HCT116 (cell line): ENCODE measurements around the gene KIAA1671. TPM values are rescaled to one million over a fixed set of nuclear protein-coding genes. Genes with fewer than 3 reads are reported as not detected.

ENCODE experiments used
- ATAC-seq: fragments of 200-7000 bp; cut with Tn5 transposase; 2 replicates; pipeline ENCODE4 v1.9.1; 2020; ENCODE audit warnings: mild to moderate bottlenecking, moderate library complexity
- BruUV-seq: library from RNA; stranded (reverse); fragments of 400-500 nt; replicated peaks from 2 replicates; lab custom pipeline; 2021; lab: Mats Ljungman, UMichigan
- CTCF ChIA-PET: fragments of 300-600 bp; sonication (Branson Sonifier 250); formaldehyde crosslinking; loops from one replicate; lab custom pipeline; 2021; ENCODE audit warnings: antibody characterized with exemption; lab: Charles Lee
- POLR2A ChIA-PET: fragments of 300-600, 350-600 bp; sonication (Branson Sonifier 250); formaldehyde crosslinking; loops from one replicate; lab custom pipeline; 2021; ENCODE audit warnings: antibody characterized with exemption; lab: Charles Lee
- RAD21 ChIA-PET, 2 experiments: fragments of 300-600 bp; sonication (Branson Sonifier 250); formaldehyde crosslinking; loops; one replicate each; lab custom pipeline; 2023; ENCODE audit warnings: low total read pairs in 2 of 2; ENCODE audit not compliant: uncharacterized antibody in 2 of 2, unreplicated experiment in 2 of 2, low non-redundant PET in 1 of 2; lab: Charles Lee
- DNase-seq: peaks from one replicate; pipeline ENCODE4 v3.0.0-alpha.2; 2010; ENCODE audit warnings: low read depth, low spot score
- H2AFZ ChIP-seq: fragments of 200-600 bp; shearing (Covaris generic), sonication (generic); 2 replicates; pipeline ENCODE4 v1.6.1; 2017; ENCODE audit warnings: low read depth, mixed run types, mixed read lengths, antibody characterized with exemption, low read length; ENCODE audit not compliant: poor library complexity, severe bottlenecking
- H3K27ac ChIP-seq: 2 replicates; pipeline ENCODE4 v1.5.1; 2012; ENCODE audit warnings: low read depth, low read length
- H3K27me3 ChIP-seq: fragments of 200-600 bp; sonication (generic); 2 replicates; pipeline ENCODE4 v1.6.1; 2016; ENCODE audit warnings: mixed run types, low read length, mixed read lengths; ENCODE audit not compliant: insufficient read depth
- H3K36me3 ChIP-seq, 2 experiments: fragments of 200-500 bp in 1 of 2; fragments of 200-600 bp in 1 of 2; sonication (Bioruptor generic) in 1 of 2; sonication (generic) in 1 of 2; 2 replicates each; pipeline versions ENCODE4 v1.5.1 to v1.6.1; 2014 to 2016; ENCODE audit warnings: low read length in 2 of 2, inconsistent platforms in 1 of 2, mixed read lengths in 1 of 2, mixed run types in 1 of 2; ENCODE audit not compliant: insufficient read depth in 2 of 2, control insufficient read depth in 1 of 2
- H3K4me1 ChIP-seq, 2 experiments: fragments of 200-600 bp in 1 of 2; sonication (generic) in 1 of 2; 2 replicates each; pipeline versions ENCODE4 v1.5.1 to v1.6.1; 2012 to 2017; ENCODE audit warnings: low read length in 2 of 2, inconsistent platforms in 1 of 2, mild to moderate bottlenecking in 1 of 2, mixed read lengths in 1 of 2, mixed run types in 1 of 2, moderate library complexity in 1 of 2; ENCODE audit not compliant: insufficient read depth in 2 of 2, control insufficient read depth in 1 of 2
- H3K4me2 ChIP-seq: fragments of 200-600 bp; sonication (generic); 2 replicates; pipeline ENCODE4 v1.6.1; 2017; ENCODE audit warnings: mixed run types, low read length, mixed read lengths
- H3K4me3 ChIP-seq, 2 experiments: fragments of 200-600 bp in 1 of 2; sonication (generic) in 1 of 2; replicated peaks in 1 of 2; 2 replicates each; pipeline ENCODE4 v1.5.1; 2011 to 2016; ENCODE audit warnings: low read length in 2 of 2, control low read depth in 1 of 2, low read depth in 1 of 2, mild to moderate bottlenecking in 1 of 2, mixed read lengths in 1 of 2, mixed run types in 1 of 2
- H3K79me2 ChIP-seq: fragments of 200-600 bp; sonication (generic); 2 replicates; pipeline ENCODE4 v1.6.1; 2017; ENCODE audit warnings: mild to moderate bottlenecking, mixed run types, low read length, moderate library complexity, mixed read lengths; ENCODE audit not compliant: insufficient read depth
- H3K9ac ChIP-seq: fragments of 200-600 bp; sonication (generic); 2 replicates; pipeline ENCODE4 v1.6.1; 2016; ENCODE audit warnings: low read length, mixed read lengths
- H3K9me2 ChIP-seq: fragments of 200-600 bp; sonication (generic), shearing (Covaris generic); 2 replicates; pipeline ENCODE4 v1.6.1; 2017; ENCODE audit warnings: mixed run types, mild to moderate bottlenecking, moderate library complexity; ENCODE audit not compliant: insufficient read depth
- H3K9me3 ChIP-seq, 2 experiments: fragments of 200-500 bp in 1 of 2; fragments of 200-600 bp in 1 of 2; sonication (Bioruptor generic) in 1 of 2; sonication (generic) in 1 of 2; 2 replicates each; pipeline ENCODE4 v1.6.1; 2014 to 2017; ENCODE audit warnings: low read length in 2 of 2, mixed read lengths in 2 of 2, inconsistent platforms in 1 of 2, low read depth in 1 of 2, mild to moderate bottlenecking in 1 of 2, mixed run types in 1 of 2, moderate library complexity in 1 of 2; ENCODE audit not compliant: control insufficient read depth in 1 of 2, insufficient read depth in 1 of 2
- H4K20me1 ChIP-seq: fragments of 200-600 bp; sonication (generic), shearing (Covaris generic); 2 replicates; pipeline ENCODE4 v1.6.1; 2017; ENCODE audit warnings: mixed run types, mild to moderate bottlenecking, moderate library complexity; ENCODE audit not compliant: insufficient read depth
- ATF3 ChIP-seq: IDR thresholded peaks from 2 replicates; pipeline ENCODE4 v1.6.1; 2012
- CEBPB ChIP-seq: IDR thresholded peaks from 2 replicates; pipeline ENCODE4 v1.6.1; 2012; ENCODE audit warnings: low read depth
- CTCF ChIP-seq, 3 experiments: fragments of 200-600 bp in 1 of 3; sonication (generic) in 1 of 3; IDR thresholded peaks in 2 of 3; conservative IDR thresholded peaks in 1 of 3; 2 replicates each; pipeline ENCODE4 v1.5.1; 2012 to 2017; ENCODE audit warnings: low read depth in 2 of 3, low read length in 2 of 3, antibody characterized with exemption in 1 of 3, borderline replicate concordance in 1 of 3, control low read depth in 1 of 3, mild to moderate bottlenecking in 1 of 3, mixed read lengths in 1 of 3, mixed run types in 1 of 3, moderate library complexity in 1 of 3; ENCODE audit not compliant: insufficient read depth in 1 of 3
- EGR1 ChIP-seq: IDR thresholded peaks from 2 replicates; pipeline ENCODE4 v1.6.1; 2012; ENCODE audit warnings: low read depth
- ELF1 ChIP-seq: IDR thresholded peaks from 2 replicates; pipeline ENCODE4 v1.6.1; 2012; ENCODE audit warnings: low read depth, borderline replicate concordance
- EZH2 ChIP-seq: fragments of 200-600 bp; sonication (generic); IDR thresholded peaks from 2 replicates; pipeline ENCODE4 v1.6.1; 2017; ENCODE audit warnings: antibody characterized with exemption, mixed run types
- EZH2phosphoT487 ChIP-seq: fragments of 200-600 bp; IDR thresholded peaks from 2 replicates; pipeline ENCODE4 v1.6.1; 2018; ENCODE audit warnings: antibody characterized with exemption, borderline replicate concordance
- FOSL1 ChIP-seq: IDR thresholded peaks from 2 replicates; pipeline ENCODE4 v1.6.1; 2012; ENCODE audit warnings: low read depth
- JUND ChIP-seq: IDR thresholded peaks from 2 replicates; pipeline ENCODE4 v1.6.1; 2012
- MAX ChIP-seq: IDR thresholded peaks from 2 replicates; pipeline ENCODE4 v1.6.1; 2012
- POLR2A ChIP-seq: IDR thresholded peaks from 2 replicates; pipeline ENCODE4 v1.7.0; 2011; ENCODE audit warnings: borderline replicate concordance; ENCODE audit not compliant: insufficient read depth, insufficient read length; ENCODE audit errors: extremely low read depth
- POLR2AphosphoS5 ChIP-seq: IDR thresholded peaks from 2 replicates; pipeline ENCODE4 v1.6.1; 2011; ENCODE audit warnings: mild to moderate bottlenecking, low read depth, low read length, moderate library complexity
- RAD21 ChIP-seq: IDR thresholded peaks from 2 replicates; pipeline ENCODE4 v1.6.1; 2012; ENCODE audit warnings: low read depth, mild to moderate bottlenecking
- REST ChIP-seq: IDR thresholded peaks from 2 replicates; pipeline ENCODE4 v1.6.1; 2012; ENCODE audit warnings: low read depth
- SP1 ChIP-seq: IDR thresholded peaks from 2 replicates; pipeline ENCODE4 v1.6.1; 2012; ENCODE audit warnings: low read depth
- TCF7L2 ChIP-seq: IDR thresholded peaks from 2 replicates; pipeline ENCODE4 v1.7.0; 2011; ENCODE audit warnings: borderline replicate concordance, inconsistent platforms; ENCODE audit not compliant: insufficient read depth, insufficient read length; ENCODE audit errors: extremely low read depth
- YY1 ChIP-seq: IDR thresholded peaks from 2 replicates; pipeline ENCODE4 v1.6.1; 2011; ENCODE audit warnings: low read length, low read depth, moderate library complexity, mild to moderate bottlenecking; ENCODE audit not compliant: insufficient replicate concordance; ENCODE audit errors: extremely low read depth
- ZBTB33 ChIP-seq: IDR thresholded peaks from 2 replicates; pipeline ENCODE4 v1.6.1; 2011; ENCODE audit warnings: mild to moderate bottlenecking, low read length, moderate library complexity; ENCODE audit not compliant: insufficient replicate concordance; ENCODE audit errors: extremely low read depth
- ZFX ChIP-seq: fragments of 450-650 bp; IDR thresholded peaks from 2 replicates; pipeline ENCODE4 v1.6.1; 2017
- ZNF274 ChIP-seq: fragments of 200-500 bp; sonication (Bioruptor generic); IDR thresholded peaks from 2 replicates; pipeline ENCODE4 v1.6.1; 2014; ENCODE audit warnings: mild to moderate bottlenecking, low read depth, low read length, inconsistent platforms
- intact Hi-C: fragments of 100-400 bp; cut with micrococcal nuclease; formaldehyde crosslinking; loops from 2 replicates; pipeline ENCODE4 v1.10.0; 2022
- total RNA-seq: library from RNA; stranded (reverse); gene quantifications from one replicate; pipeline ENCODE4 v1.2.1, GENCODE V29; 2021; ENCODE audit not compliant: unreplicated experiment

Gene KIAA1671
- total RNA-seq, 1 experiment from 2014 or later, result 36.8 TPM

GRCh38 chr22:24945430-24945829 is 7.1 kb upstream of the KIAA1671 start:
- intact Hi-C loops, result no loop called here
- Histone ChIP-seq H3K4me3 (no peak overlapping the region), H3K79me2 (no peaks in the 10 kb centered on the region), H4K20me1 (no peaks in the 10 kb centered on the region), H3K4me1 (peaks cover 2 to 7% of the 10 kb centered on the region in 2 experiments; a peak in 3 of 4 replicates), H2AFZ (no peak overlapping the region), H3K27me3 (no peaks in the 10 kb centered on the region), H3K9ac (no peak overlapping the region), H3K27ac (no peak overlapping the region), H3K4me2 (no peak overlapping the region), H3K9me2 (no peaks in the 10 kb centered on the region), H3K9me3 (no peaks in the 10 kb centered on the region), H3K36me3 (no peaks in the 10 kb centered on the region)
- ATAC-seq (no peak), DNase-seq (no peak)
- TF ChIP-seq ZBTB33 (no peak), EZH2phosphoT487 (no peak), RAD21 (no peak), EGR1 (no peak), ATF3 (no peak), MAX (no peak), YY1 (no peak), TCF7L2 (no peak), CEBPB (no peak), JUND (no peak), ELF1 (no peak), POLR2A (no peak), ZNF274 (no peak), FOSL1 (no peak), CTCF (IDR thresholded peaks at IDR 0.05 in 2 of 3, conservative IDR thresholded peaks at IDR 0.05 in 1 of 3; ENCODE audit: borderline replicate concordance in 1 of 3, insufficient read depth in 1 of 3, low read depth in 2 of 3, low read length in 2 of 3) (no peak), EZH2 (no peak), REST (no peak), ZFX (no peak), POLR2AphosphoS5 (no peak), SP1 (no peak)
- POLR2A ChIA-PET, result no interaction called here
- RAD21 ChIA-PET, result no interaction called here
- CTCF ChIA-PET, result no interaction called here
- BruUV-seq, result no TSS peak
